ENCODE data around the gene HTR4. TPM values are rescaled to one million over a fixed set of nuclear protein-coding genes. Genes with fewer than 3 reads are reported as not detected.

The HTR4 gene
- total and polyA plus RNA-seq, 2 donors (not counting 3 experiments of a cell fraction or from before 2014, with no cell fraction given) = not detected

DNA sequence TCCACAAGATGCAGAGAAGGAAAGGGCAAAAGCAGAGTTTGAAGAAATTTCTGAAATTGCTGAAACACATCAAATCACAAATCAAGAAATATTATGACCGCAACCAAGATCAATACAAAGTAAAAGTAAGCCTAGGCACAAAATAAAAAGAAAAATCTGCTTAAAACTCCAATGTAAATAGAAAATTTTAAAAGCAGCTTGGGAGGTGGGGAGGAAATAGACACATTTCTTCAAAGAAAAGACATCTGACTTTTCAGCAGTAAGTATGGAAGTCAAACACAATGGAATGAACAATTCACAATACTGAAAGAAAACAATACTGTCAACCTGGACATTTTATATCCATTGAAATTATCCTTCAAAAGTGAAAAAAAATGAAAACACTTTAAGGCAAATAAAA lies 55.1 kb downstream of the HTR4 start:
- H3K4me3 ChIP-seq (replicated peaks in 1 of 3; ENCODE audit: insufficient read depth in 1 of 3, low read depth in 1 of 3, low read length in 3 of 3) = no peak overlapping the region
- H4K20me1 ChIP-seq (replicated peaks; ENCODE audit: control insufficient read depth, extremely low read depth, insufficient read depth, low read length) = no peaks in the 10 kb centered on the region
- no peaks in the 10 kb centered on the region for H3K9me3 ChIP-seq (replicated peaks; ENCODE audit: control insufficient read depth, insufficient read depth, low read length)
- intact Hi-C loops (cut with micrococcal nuclease) = no loop called here
- no peak overlapping the region for H3K4me2 ChIP-seq (ENCODE audit: insufficient read depth, low read length)
- H3K27ac ChIP-seq (ENCODE audit: insufficient read depth, low read depth, low read length) = no peak overlapping the region
- H3K4me1 ChIP-seq (ENCODE audit: control insufficient read depth, extremely low read depth, insufficient read depth, low read length) = no peaks in the 10 kb centered on the region
- CTCF ChIA-PET = no interaction called here
- no TSS peak for BruUV-seq (replicated peaks)
- dilution Hi-C loops (cut with MboI; ENCODE audit: extremely low pct_ligation_motif_present, low sequenced_read_pairs) = no loop called here
- H3K27me3 ChIP-seq (ENCODE audit: control insufficient read depth in 2 of 2, insufficient read depth in 2 of 2, low read length in 2 of 2) = no peaks in the 10 kb centered on the region
- no peak for TF ChIP-seq GATA2 (IDR thresholded peaks at IDR 0.05; ENCODE audit: insufficient read depth, insufficient read length, low read depth, low read length)
- TF ChIP-seq POLR2AphosphoS5 (IDR thresholded peaks at IDR 0.05; ENCODE audit: insufficient read depth, low read depth, low read length) = no peak
- TF ChIP-seq, protein P1, sequence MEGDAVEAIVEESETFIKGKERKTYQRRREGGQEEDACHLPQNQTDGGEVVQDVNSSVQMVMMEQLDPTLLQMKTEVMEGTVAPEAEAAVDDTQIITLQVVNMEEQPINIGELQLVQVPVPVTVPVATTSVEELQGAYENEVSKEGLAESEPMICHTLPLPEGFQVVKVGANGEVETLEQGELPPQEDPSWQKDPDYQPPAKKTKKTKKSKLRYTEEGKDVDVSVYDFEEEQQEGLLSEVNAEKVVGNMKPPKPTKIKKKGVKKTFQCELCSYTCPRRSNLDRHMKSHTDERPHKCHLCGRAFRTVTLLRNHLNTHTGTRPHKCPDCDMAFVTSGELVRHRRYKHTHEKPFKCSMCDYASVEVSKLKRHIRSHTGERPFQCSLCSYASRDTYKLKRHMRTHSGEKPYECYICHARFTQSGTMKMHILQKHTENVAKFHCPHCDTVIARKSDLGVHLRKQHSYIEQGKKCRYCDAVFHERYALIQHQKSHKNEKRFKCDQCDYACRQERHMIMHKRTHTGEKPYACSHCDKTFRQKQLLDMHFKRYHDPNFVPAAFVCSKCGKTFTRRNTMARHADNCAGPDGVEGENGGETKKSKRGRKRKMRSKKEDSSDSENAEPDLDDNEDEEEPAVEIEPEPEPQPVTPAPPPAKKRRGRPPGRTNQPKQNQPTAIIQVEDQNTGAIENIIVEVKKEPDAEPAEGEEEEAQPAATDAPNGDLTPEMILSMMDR (IDR thresholded peaks at IDR 0.05; ENCODE audit: extremely low read depth in 1 of 2, insufficient read depth in 1 of 2, low read depth in 1 of 2, low read length in 2 of 2) = no peak
- TF ChIP-seq POLR2A (IDR thresholded peaks at IDR 0.05; ENCODE audit: low read depth, low read length) = no peak
- TF ChIP-seq, protein P2, sequence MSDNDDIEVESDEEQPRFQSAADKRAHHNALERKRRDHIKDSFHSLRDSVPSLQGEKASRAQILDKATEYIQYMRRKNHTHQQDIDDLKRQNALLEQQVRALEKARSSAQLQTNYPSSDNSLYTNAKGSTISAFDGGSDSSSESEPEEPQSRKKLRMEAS (IDR thresholded peaks at IDR 0.05; ENCODE audit: insufficient read depth, insufficient read length) = no peak
- TF ChIP-seq MYC (IDR thresholded peaks at IDR 0.05; ENCODE audit: low read depth, low read length) = no peak
- TF ChIP-seq EZH2 (IDR thresholded peaks at IDR 0.05; ENCODE audit: borderline replicate concordance, low read depth, low read length, severe bottlenecking) = no peak
- no peak for TF ChIP-seq FOS (IDR thresholded peaks at IDR 0.05; ENCODE audit: borderline replicate concordance, insufficient read depth, low read length)
- TF ChIP-seq JUN (IDR thresholded peaks at IDR 0.05; ENCODE audit: borderline replicate concordance, insufficient read depth, insufficient read length, low read depth) = no peak
- FAIRE-seq (no peak), DNase-seq (ENCODE audit: low read depth, low spot score) (no peak)
- POLR2A ChIA-PET = no interaction called here
- H3K9ac ChIP-seq (replicated peaks; ENCODE audit: extremely low read depth, insufficient read depth, low read length) = no peak overlapping the region
- H3K79me2 ChIP-seq (ENCODE audit: control insufficient read depth, insufficient read depth, low read length) = no peaks in the 10 kb centered on the region
- no peaks in the 10 kb centered on the region for H3K9me1 ChIP-seq (replicated peaks; ENCODE audit: control insufficient read depth, extremely low read depth, insufficient read depth, low read length)
- no peaks in the 10 kb centered on the region for H3K36me3 ChIP-seq (ENCODE audit: control insufficient read depth in 2 of 2, extremely low read depth in 1 of 2, insufficient read depth in 2 of 2, low read length in 2 of 2)
- H2AFZ ChIP-seq (ENCODE audit: low read depth, low read length) = no peak overlapping the region
